H9 (cell line): ENCODE measurements around the gene SNTG2. TPM values are rescaled to one million over a fixed set of nuclear protein-coding genes. Genes with fewer than 3 reads are reported as not detected.
A peak's percentile ranks its signal among the peaks of the same experiment; 100 is the strongest.

Experiments used
- DNase-seq: peaks from one replicate; pipeline ENCODE4 v3.0.0-alpha.2; 2017
- H2AFZ ChIP-seq: one replicate; pipeline ENCODE4 v1.6.1; 2013; ENCODE audit warnings: mild to moderate bottlenecking, low read length, control low read depth, moderate library complexity
- H2AK5ac ChIP-seq: 2 replicates; pipeline ENCODE4 v1.6.1; 2013; ENCODE audit warnings: low read length, control low read depth, mixed read lengths; ENCODE audit not compliant: insufficient read length
- H2BK120ac ChIP-seq: one replicate; pipeline ENCODE4 v1.6.1; 2013; ENCODE audit warnings: low read depth, mild to moderate bottlenecking, low read length, control low read depth, inconsistent platforms; ENCODE audit not compliant: poor library complexity, severe bottlenecking
- H2BK12ac ChIP-seq: 2 replicates; pipeline ENCODE4 v1.6.1; 2013; ENCODE audit warnings: low read length, control low read depth, mixed read lengths, low read depth; ENCODE audit not compliant: insufficient read length
- H2BK15ac ChIP-seq: 2 replicates; pipeline ENCODE4 v1.6.1; 2013; ENCODE audit warnings: low read depth, low read length, control low read depth
- H2BK20ac ChIP-seq: one replicate; pipeline ENCODE4 v1.6.1; 2013; ENCODE audit warnings: low read depth, mild to moderate bottlenecking, low read length, control low read depth, inconsistent platforms; ENCODE audit not compliant: poor library complexity, severe bottlenecking
- H2BK5ac ChIP-seq: 2 replicates; pipeline ENCODE4 v1.6.1; 2013; ENCODE audit warnings: low read length, control low read depth, mixed read lengths; ENCODE audit not compliant: insufficient read length
- H3K14ac ChIP-seq: 2 replicates; pipeline ENCODE4 v1.6.1; 2013; ENCODE audit warnings: low read length, control low read depth; ENCODE audit not compliant: insufficient read depth
- H3K18ac ChIP-seq: 2 replicates; pipeline ENCODE4 v1.6.1; 2013; ENCODE audit warnings: low read depth, mild to moderate bottlenecking, mixed read lengths, low read length, control low read depth; ENCODE audit not compliant: insufficient read length
- H3K23ac ChIP-seq: 2 replicates; pipeline ENCODE4 v1.6.1; 2013; ENCODE audit warnings: low read length, control low read depth, mixed read lengths, low read depth; ENCODE audit not compliant: insufficient read length
- H3K23me2 ChIP-seq: 2 replicates; pipeline ENCODE4 v1.6.1; 2013; ENCODE audit warnings: low read depth, mild to moderate bottlenecking, mixed read lengths, low read length, control low read depth; ENCODE audit not compliant: insufficient read length, poor library complexity, severe bottlenecking
- H3K27ac ChIP-seq: 2 replicates; pipeline ENCODE4 v1.5.1; 2013; ENCODE audit warnings: low read length, control low read depth, mixed read lengths, low read depth; ENCODE audit not compliant: insufficient read length
- H3K27me3 ChIP-seq: 2 replicates; pipeline ENCODE4 v1.6.1; 2013; ENCODE audit warnings: low read length, control low read depth, inconsistent platforms; ENCODE audit not compliant: insufficient read depth
- H3K4ac ChIP-seq: 2 replicates; pipeline ENCODE4 v1.6.1; 2013; ENCODE audit warnings: low read depth, mild to moderate bottlenecking, control low read depth, inconsistent platforms, low read length, moderate library complexity
- H3K4me1 ChIP-seq: 2 replicates; pipeline ENCODE4 v1.6.1; 2013; ENCODE audit warnings: low read length, control low read depth, inconsistent platforms; ENCODE audit not compliant: insufficient read depth
- H3K4me2 ChIP-seq: 2 replicates; pipeline ENCODE4 v1.6.1; 2013; ENCODE audit warnings: low read length, control low read depth, mixed read lengths; ENCODE audit not compliant: insufficient read length, insufficient read depth
- H3K56ac ChIP-seq: 2 replicates; pipeline ENCODE4 v1.6.1; 2013; ENCODE audit warnings: low read depth, mild to moderate bottlenecking, mixed read lengths, low read length, control low read depth; ENCODE audit not compliant: insufficient read length
- H3K79me1 ChIP-seq: 2 replicates; pipeline ENCODE4 v1.6.1; 2013; ENCODE audit warnings: low read depth, mild to moderate bottlenecking, moderate library complexity, low read length, control low read depth, inconsistent platforms; ENCODE audit not compliant: insufficient read depth, poor library complexity, severe bottlenecking
- H3K79me2 ChIP-seq: 2 replicates; pipeline ENCODE4 v1.6.1; 2013; ENCODE audit warnings: low read length, control low read depth, inconsistent platforms; ENCODE audit not compliant: insufficient read depth
- H3K9ac ChIP-seq: 2 replicates; pipeline ENCODE4 v1.6.1; 2013; ENCODE audit warnings: low read length, control low read depth, mixed read lengths; ENCODE audit not compliant: insufficient read length; ENCODE audit errors: extremely low read depth
- H3K9me3 ChIP-seq: one replicate; pipeline ENCODE4 v1.6.1; 2013; ENCODE audit warnings: low read depth, low read length, inconsistent platforms; ENCODE audit not compliant: control insufficient read depth
- H3T11ph ChIP-seq: one replicate; pipeline ENCODE4 v1.6.1; 2013; ENCODE audit warnings: mild to moderate bottlenecking, low read length, control low read depth, inconsistent platforms
- H4K20me1 ChIP-seq: one replicate; pipeline ENCODE4 v1.6.1; 2013; ENCODE audit not compliant: control insufficient read depth, insufficient read length, insufficient read depth
- H4K5ac ChIP-seq: 2 replicates; pipeline ENCODE4 v1.6.1; 2013; ENCODE audit warnings: low read depth, mild to moderate bottlenecking, mixed read lengths, low read length, control low read depth; ENCODE audit not compliant: insufficient read length
- H4K8ac ChIP-seq: replicated peaks from 2 replicates; pipeline ENCODE4 v1.6.1; 2013; ENCODE audit warnings: low read length, control low read depth, mixed read lengths, low read depth; ENCODE audit not compliant: insufficient read length
- H4K91ac ChIP-seq: 2 replicates; pipeline ENCODE4 v1.6.1; 2013; ENCODE audit warnings: low read depth, mild to moderate bottlenecking, moderate library complexity, mixed read lengths, low read length, control low read depth; ENCODE audit not compliant: insufficient read length
- H3K27ac Mint-ChIP-seq, 3 experiments: 2 replicates in 2 of 3; 3 replicates in 1 of 3; pipeline ENCODE4 v1.8.0; 2020 to 2021; ENCODE audit warnings: mixed read lengths in 3 of 3, mild to moderate bottlenecking in 1 of 3, moderate library complexity in 1 of 3
- H3K27me3 Mint-ChIP-seq: 2 replicates; pipeline ENCODE4 v1.8.0; 2021; ENCODE audit warnings: low read depth, mild to moderate bottlenecking, moderate library complexity, mixed read lengths
- H3K36me3 Mint-ChIP-seq, 3 experiments: 2 replicates in 2 of 3; 3 replicates in 1 of 3; pipeline ENCODE4 v1.8.0; 2020 to 2021; ENCODE audit warnings: low read depth in 3 of 3, mixed read lengths in 3 of 3; ENCODE audit not compliant: insufficient read depth in 1 of 3
- H3K4me1 Mint-ChIP-seq, 2 experiments: 2 replicates each; pipeline ENCODE4 v1.8.0; 2020; ENCODE audit warnings: mixed read lengths in 2 of 2
- H3K4me3 Mint-ChIP-seq, 2 experiments: 2 replicates in 1 of 2; 3 replicates in 1 of 2; pipeline ENCODE4 v1.8.0; 2020 to 2021; ENCODE audit warnings: mild to moderate bottlenecking in 2 of 2, mixed read lengths in 2 of 2, moderate library complexity in 1 of 2
- H3K9me3 Mint-ChIP-seq, 2 experiments: 2 replicates in 1 of 2; 3 replicates in 1 of 2; pipeline ENCODE4 v1.8.0; 2020; ENCODE audit warnings: mild to moderate bottlenecking in 2 of 2, mixed read lengths in 2 of 2, moderate library complexity in 1 of 2
- CTCF ChIP-seq: fragments of 200-600 bp; sonication (generic); conservative IDR thresholded peaks from 3 replicates; pipeline ENCODE4 v1.8.0; 2021; ENCODE audit warnings: antibody characterized with exemption, mild to moderate bottlenecking
- WGBS: extraction: QIAGEN DNeasy Blood & Tissue Kit; methylation state at CpG from one replicate; pipeline ENCODE4 v1.1.7; 2013; ENCODE audit warnings: missing lambda C conversion rate, low lambda C conversion rate, mixed read lengths; ENCODE audit not compliant: insufficient read length; ENCODE audit errors: extremely low coverage; 5-methylcytosine and 5-hydroxymethylcytosine counted together
- total RNA-seq: library from RNA; stranded (reverse); gene quantifications from 2 replicates; pipeline ENCODE4 v1.2.1, GENCODE V29; 2021

Gene SNTG2
- total RNA-seq, 1 experiment from 2014 or later: 13.2 TPM

GRCh38 chr2:1222056-1222455, 271.4 kb downstream of the SNTG2 start:
- H2BK15ac ChIP-seq: no peak overlapping the region
- WGBS: no CpG with 5 or more reads among the region's 6 CpGs
- H3K4me2 ChIP-seq: no peak overlapping the region
- H2BK12ac ChIP-seq: no peak overlapping the region
- Mint-ChIP-seq H3K4me3 (no peak overlapping the region), H3K27me3 (peaks cover 3% of the 10 kb centered on the region; the same call in 1 of the 2 replicates), H3K4me1 (no peaks in the 10 kb centered on the region), H3K9me3 (peaks cover 19 to 23% of the 10 kb centered on the region in 2 experiments), H3K36me3 (peaks cover 18 to 43% (median 30%) of the 10 kb centered on the region in 3 experiments), H3K27ac (peak overlapping the region in 1 of 3 experiments; percentile 30; a peak in 3 of 7 replicates)
- no peaks in the 10 kb centered on the region for H3K23me2 ChIP-seq
- H3K14ac ChIP-seq: no peak overlapping the region
- H3K79me2 ChIP-seq: no peaks in the 10 kb centered on the region
- H3T11ph ChIP-seq: no peak overlapping the region
- H4K20me1 ChIP-seq: no peaks in the 10 kb centered on the region
- no peak overlapping the region for H3K4ac ChIP-seq
- H3K27ac ChIP-seq: no peak overlapping the region
- H3K4me1 ChIP-seq: no peaks in the 10 kb centered on the region
- H3K79me1 ChIP-seq: no peaks in the 10 kb centered on the region
- no peak overlapping the region for H3K23ac ChIP-seq
- no peak overlapping the region for H3K18ac ChIP-seq
- H4K91ac ChIP-seq: no peak overlapping the region
- TF ChIP-seq CTCF: no peak
- DNase-seq: no peak
- no peaks in the 10 kb centered on the region for H3K27me3 ChIP-seq
- no peak overlapping the region for H3K56ac ChIP-seq
- H2AFZ ChIP-seq: no peak overlapping the region
- H2BK20ac ChIP-seq: no peak overlapping the region
- no peak overlapping the region for H2AK5ac ChIP-seq
- no peak overlapping the region for H2BK120ac ChIP-seq
- H3K9ac ChIP-seq: no peak overlapping the region
- no peak overlapping the region for H4K8ac ChIP-seq
- H4K5ac ChIP-seq: no peak overlapping the region
- no peak overlapping the region for H2BK5ac ChIP-seq
- H3K9me3 ChIP-seq: no peaks in the 10 kb centered on the region
